ENCODE data around the gene CLDN5. TPM values are rescaled to one million over a fixed set of nuclear protein-coding genes. Genes with fewer than 3 reads are reported as not detected.

The CLDN5 gene
- total RNA-seq, 2 donors from 2014 or later, result 0.20 to 0.66 TPM

GRCh38 chr22:19503869-19504268, 20.3 kb downstream of the CLDN5 start:
- Histone ChIP-seq H3K27me3 (ENCODE audit: control insufficient read depth, insufficient read depth, low read length, poor library complexity, severe bottlenecking) (no peaks in the 10 kb centered on the region), H3K9me3 (ENCODE audit: control insufficient read depth, low read length) (no peaks in the 10 kb centered on the region), H3K4me3 (ENCODE audit: low read length) (no peak overlapping the region), H3K27ac (ENCODE audit: low read depth, low read length) (no peak overlapping the region), H3K36me3 (ENCODE audit: control insufficient read depth, insufficient read depth, low read length) (peaks cover 10% of the 10 kb centered on the region), H3K9ac (ENCODE audit: extremely low read depth, low read length, poor library complexity, severe bottlenecking) (no peak overlapping the region), H3K4me1 (ENCODE audit: control insufficient read depth, insufficient read depth, low read length) (no peaks in the 10 kb centered on the region)
- Mint-ChIP-seq H3K36me3 (ENCODE audit: low read depth) (peaks cover 9% of the 10 kb centered on the region), H3K4me1 (no peaks in the 10 kb centered on the region), H3K27me3 (ENCODE audit: insufficient read depth) (no peaks in the 10 kb centered on the region), H3K4me3 (no peak overlapping the region), H3K9me3 (no peaks in the 10 kb centered on the region), H3K27ac (peak overlapping the region; percentile 21)
- TF ChIP-seq CTCF (conservative IDR thresholded peaks at IDR 0.05), result peak; percentile 62
- peak; percentile 76 for DNase-seq
- WGBS, 2 experiments (ENCODE audit: insufficient coverage in 1 of 2, insufficient read length in 1 of 2), result 90 to 91% methylated on average over 8 to 9 of the region's 9 CpGs

- H3K36me3 ChIP-seq (ENCODE audit: control insufficient read depth, insufficient read depth, low read length), result peaks cover 10% of the 10 kb centered on the region
- H3K27ac ChIP-seq (ENCODE audit: low read depth, low read length), result no peak overlapping the region
- no peaks in the 10 kb centered on the region for H3K4me1 ChIP-seq (ENCODE audit: control insufficient read depth, insufficient read depth, low read length)
- no peak overlapping the region for H3K9ac ChIP-seq (ENCODE audit: extremely low read depth, low read length, poor library complexity, severe bottlenecking)
- no peak for DNase-seq
- Mint-ChIP-seq H3K9me3 (no peaks in the 10 kb centered on the region), H3K27me3 (ENCODE audit: insufficient read depth) (no peaks in the 10 kb centered on the region), H3K4me3 (no peak overlapping the region), H3K36me3 (ENCODE audit: low read depth) (peaks cover 9% of the 10 kb centered on the region), H3K4me1 (no peaks in the 10 kb centered on the region), H3K27ac (no peak overlapping the region)
- no peak overlapping the region for H3K4me3 ChIP-seq (ENCODE audit: low read length)
- 85 to 91% methylated on average over 5 to 7 of the region's 7 CpGs for WGBS, 2 experiments (ENCODE audit: insufficient coverage in 1 of 2, insufficient read length in 1 of 2)
- no peak for TF ChIP-seq CTCF (conservative IDR thresholded peaks at IDR 0.05)
- H3K27me3 ChIP-seq (ENCODE audit: control insufficient read depth, insufficient read depth, low read length, poor library complexity, severe bottlenecking), result no peaks in the 10 kb centered on the region
- H3K9me3 ChIP-seq (ENCODE audit: control insufficient read depth, low read length), result no peaks in the 10 kb centered on the region
Observed at GRCh38 chr22:19503367-19503766, 20.8 kb downstream of the CLDN5 start.

GRCh38 chr22:19501897-19502447, 22.2 kb downstream of the CLDN5 start:
- H3K9me3 Mint-ChIP-seq, result no peaks in the 10 kb centered on the region
- H3K27me3 Mint-ChIP-seq (ENCODE audit: insufficient read depth), result no peaks in the 10 kb centered on the region
- H3K4me1 ChIP-seq (ENCODE audit: control insufficient read depth, insufficient read depth, low read length), result no peaks in the 10 kb centered on the region
- H3K36me3 ChIP-seq (ENCODE audit: control insufficient read depth, insufficient read depth, low read length), result peaks cover 15% of the 10 kb centered on the region
- DNase-seq, result no peak
- H3K4me1 Mint-ChIP-seq, result no peaks in the 10 kb centered on the region
- WGBS, 2 experiments (ENCODE audit: insufficient coverage in 1 of 2, insufficient read length in 1 of 2), result 100% methylated on average over 1 to 3 of the region's 3 CpGs
- H3K27me3 ChIP-seq (ENCODE audit: control insufficient read depth, insufficient read depth, low read length, poor library complexity, severe bottlenecking), result no peaks in the 10 kb centered on the region
- H3K9me3 ChIP-seq (ENCODE audit: control insufficient read depth, low read length), result no peaks in the 10 kb centered on the region
- H3K36me3 Mint-ChIP-seq (ENCODE audit: low read depth), result peaks cover 11% of the 10 kb centered on the region
- no peak overlapping the region for H3K27ac Mint-ChIP-seq
- no peak overlapping the region for H3K4me3 Mint-ChIP-seq
- TF ChIP-seq CTCF (conservative IDR thresholded peaks at IDR 0.05), result no peak
- no peak overlapping the region for H3K27ac ChIP-seq (ENCODE audit: low read depth, low read length)
- no peak overlapping the region for H3K4me3 ChIP-seq (ENCODE audit: low read length)
- no peak overlapping the region for H3K9ac ChIP-seq (ENCODE audit: extremely low read depth, low read length, poor library complexity, severe bottlenecking)

All from endodermal cell (in vitro differentiated cells).